Keratinocyte (primary cell): Measurements from ENCODE around the gene COPZ1.

ENCODE experiments used
- EZH2 ChIP-seq: IDR thresholded peaks from one replicate; pipeline ENCODE4 v1.6.1; 2012; ENCODE audit warnings: inconsistent platforms, mild to moderate bottlenecking, low read length, moderate library complexity
- TF ChIP-seq, protein P1 (sequence below), 3 experiments: IDR thresholded peaks in 1 of 3; conservative IDR thresholded peaks in 1 of 3; optimal IDR thresholded peaks in 1 of 3; 2 replicates in 2 of 3; 3 replicates in 1 of 3; pipeline versions ENCODE3 to v1.5.1; 2011; ENCODE audit warnings: low read length in 3 of 3, mild to moderate bottlenecking in 3 of 3, moderate library complexity in 2 of 3, control low read depth in 1 of 3, inconsistent platforms in 1 of 3; ENCODE audit not compliant: insufficient read depth in 2 of 3; ENCODE audit errors: extremely low read depth in 1 of 3

GRCh38 chr12:54328595-54329337 is 3.8 kb downstream of the COPZ1 start:
- TF ChIP-seq, protein P1, sequence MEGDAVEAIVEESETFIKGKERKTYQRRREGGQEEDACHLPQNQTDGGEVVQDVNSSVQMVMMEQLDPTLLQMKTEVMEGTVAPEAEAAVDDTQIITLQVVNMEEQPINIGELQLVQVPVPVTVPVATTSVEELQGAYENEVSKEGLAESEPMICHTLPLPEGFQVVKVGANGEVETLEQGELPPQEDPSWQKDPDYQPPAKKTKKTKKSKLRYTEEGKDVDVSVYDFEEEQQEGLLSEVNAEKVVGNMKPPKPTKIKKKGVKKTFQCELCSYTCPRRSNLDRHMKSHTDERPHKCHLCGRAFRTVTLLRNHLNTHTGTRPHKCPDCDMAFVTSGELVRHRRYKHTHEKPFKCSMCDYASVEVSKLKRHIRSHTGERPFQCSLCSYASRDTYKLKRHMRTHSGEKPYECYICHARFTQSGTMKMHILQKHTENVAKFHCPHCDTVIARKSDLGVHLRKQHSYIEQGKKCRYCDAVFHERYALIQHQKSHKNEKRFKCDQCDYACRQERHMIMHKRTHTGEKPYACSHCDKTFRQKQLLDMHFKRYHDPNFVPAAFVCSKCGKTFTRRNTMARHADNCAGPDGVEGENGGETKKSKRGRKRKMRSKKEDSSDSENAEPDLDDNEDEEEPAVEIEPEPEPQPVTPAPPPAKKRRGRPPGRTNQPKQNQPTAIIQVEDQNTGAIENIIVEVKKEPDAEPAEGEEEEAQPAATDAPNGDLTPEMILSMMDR (optimal IDR thresholded peaks at IDR 0.05 in 1 of 3, IDR thresholded peaks at IDR 0.05 in 1 of 3, conservative IDR thresholded peaks at IDR 0.05 in 1 of 3; ENCODE audit: extremely low read depth in 1 of 3, insufficient read depth in 2 of 3, low read length in 3 of 3): no peak
- no peak for TF ChIP-seq EZH2
